T-cell (primary cell): ENCODE measurements around the gene MTERF1. TPM values are rescaled to one million over a fixed set of nuclear protein-coding genes. Genes with fewer than 3 reads are reported as not detected.

Experiments used
- ATAC-seq, 4 experiments: fragments of 200-7000 bp in 3 of 4; fragments of 150-1000 bp in 1 of 4; cut with Tn5 transposase; replicated peaks in 1 of 4; 1 replicate in 3 of 4; 2 replicates in 1 of 4; pipeline ENCODE4 v1.10.0; 2021; ENCODE audit warnings: moderate library complexity in 3 of 4, mild to moderate bottlenecking in 2 of 4, moderate number of reproducible peaks in 1 of 4
- CTCF ChIA-PET, 2 donors: fragments of 300-600 bp; sonication (Branson Sonifier 250); formaldehyde crosslinking; loops; one replicate each; lab custom pipeline; 2022; ENCODE audit warnings: antibody characterized with exemption in 2 of 2; lab: Charles Lee
- POLR2A ChIA-PET, 2 donors: fragments of 300-600 bp; sonication (Branson Sonifier 250); formaldehyde crosslinking; loops; one replicate each; lab custom pipeline; 2022; ENCODE audit warnings: antibody characterized with exemption in 2 of 2; lab: Charles Lee
- DNase-seq, 35 experiments: peaks; one replicate each; pipeline versions ENCODE4 v3.0.0 to v3.0.0-alpha.2; 2013 to 2023
- H3K27ac ChIP-seq: one replicate; pipeline ENCODE4 v1.5.1; 2013; ENCODE audit warnings: low read length
- H3K27me3 ChIP-seq, 2 experiments: replicated peaks in 1 of 2; 1 replicate in 1 of 2; 2 replicates in 1 of 2; pipeline versions ENCODE4 v1.6.1 to v1.7.0; 2013; ENCODE audit warnings: low read length in 1 of 2, mixed read lengths in 1 of 2; ENCODE audit not compliant: control insufficient read depth in 2 of 2, insufficient read depth in 2 of 2; ENCODE audit errors: extremely low read depth in 1 of 2
- H3K36me3 ChIP-seq, 2 donors: 1 replicate in 1 of 2; 2 replicates in 1 of 2; pipeline versions ENCODE4 v1.6.1 to v1.7.0; 2013; ENCODE audit warnings: low read length in 1 of 2; ENCODE audit not compliant: control insufficient read depth in 2 of 2, insufficient read depth in 1 of 2; ENCODE audit errors: extremely low read depth in 1 of 2
- H3K4me1 ChIP-seq, 2 experiments: 1 replicate in 1 of 2; 2 replicates in 1 of 2; pipeline versions ENCODE4 v1.6.1 to v1.7.0; 2013; ENCODE audit warnings: low read length in 2 of 2, mixed read lengths in 1 of 2; ENCODE audit not compliant: insufficient read depth in 2 of 2, control insufficient read depth in 1 of 2; ENCODE audit errors: extremely low read depth in 1 of 2
- H3K4me3 ChIP-seq, 2 donors: 1 replicate in 1 of 2; 2 replicates in 1 of 2; pipeline versions ENCODE4 v1.5.1 to v1.7.0; 2013; ENCODE audit warnings: mild to moderate bottlenecking in 2 of 2, low read length in 1 of 2, moderate library complexity in 1 of 2; ENCODE audit not compliant: control insufficient read depth in 1 of 2; ENCODE audit errors: extremely low read depth in 1 of 2
- H3K9me3 ChIP-seq: 2 replicates; pipeline ENCODE4 v1.7.0; 2013
- H3K27ac Mint-ChIP-seq, 2 donors: one replicate each; pipeline ENCODE4 v1.8.0; 2020 to 2021; ENCODE audit warnings: mild to moderate bottlenecking in 2 of 2, mixed read lengths in 2 of 2
- H3K27me3 Mint-ChIP-seq, 2 donors: one replicate each; pipeline ENCODE4 v1.8.0; 2021 to 2022; ENCODE audit warnings: mixed read lengths in 2 of 2
- H3K36me3 Mint-ChIP-seq: one replicate; pipeline ENCODE4 v1.8.0; 2021; ENCODE audit warnings: mixed read lengths
- H3K4me1 Mint-ChIP-seq, 3 donors: one replicate each; pipeline ENCODE4 v1.8.0; 2020 to 2022; ENCODE audit warnings: mixed read lengths in 3 of 3, mild to moderate bottlenecking in 1 of 3
- H3K4me3 Mint-ChIP-seq, 3 donors: one replicate each; pipeline ENCODE4 v1.8.0; 2020 to 2022; ENCODE audit warnings: mild to moderate bottlenecking in 3 of 3, mixed read lengths in 3 of 3, moderate library complexity in 3 of 3
- H3K9me3 Mint-ChIP-seq, 3 donors: one replicate each; pipeline ENCODE4 v1.8.0; 2020 to 2022; ENCODE audit warnings: mixed read lengths in 3 of 3
- WGBS: methylation state at CpG from one replicate; pipeline ENCODE4 v1.1.5; 2013; ENCODE audit warnings: missing lambda C conversion rate; ENCODE audit not compliant: insufficient coverage; 5-methylcytosine and 5-hydroxymethylcytosine counted together
- total RNA-seq, 35 experiments: library from RNA in 6 of 35; stranded (reverse) in 6 of 35; fragments of 120-200 nt in 1 of 35; gene quantifications; one replicate each; pipeline versions ENCODE4 v1.2.1 to v1.2.4 and lab custom pipeline; 2013 to 2026

MTERF1 gene
- total RNA-seq, 5 donors from 2014 or later (not counting 1 experiment from before 2014, with no cell fraction given): 14.8 to 27.1 (median 21.9) TPM

- Histone ChIP-seq H3K4me1 (no peaks in the 10 kb centered on the region), H3K4me3 (no peak overlapping the region), H3K27ac (no peak overlapping the region), H3K36me3 (no peaks in the 10 kb centered on the region), H3K27me3 (no peaks in the 10 kb centered on the region), H3K9me3 (no peaks in the 10 kb centered on the region)
- ATAC-seq (no peak), DNase-seq (no peak)
- no peaks in the 10 kb centered on the region for H3K4me1 Mint-ChIP-seq
- no peaks in the 10 kb centered on the region for H3K27me3 Mint-ChIP-seq
- WGBS: no CpG with 5 or more reads among the region's 2 CpGs
- ChIA-PET CTCF (no interaction called here), POLR2A (no interaction called here)
- no peak overlapping the region for H3K4me3 Mint-ChIP-seq
- peaks cover 0 to 6% (median 0%) of the 10 kb centered on the region in 3 donors for H3K9me3 Mint-ChIP-seq
- peaks cover 5% of the 10 kb centered on the region for H3K36me3 Mint-ChIP-seq
- H3K27ac Mint-ChIP-seq: no peak overlapping the region
These were observed 42.1 kb downstream of the MTERF1 start for GRCh38 chr7:91838439-91838838.

DNA sequence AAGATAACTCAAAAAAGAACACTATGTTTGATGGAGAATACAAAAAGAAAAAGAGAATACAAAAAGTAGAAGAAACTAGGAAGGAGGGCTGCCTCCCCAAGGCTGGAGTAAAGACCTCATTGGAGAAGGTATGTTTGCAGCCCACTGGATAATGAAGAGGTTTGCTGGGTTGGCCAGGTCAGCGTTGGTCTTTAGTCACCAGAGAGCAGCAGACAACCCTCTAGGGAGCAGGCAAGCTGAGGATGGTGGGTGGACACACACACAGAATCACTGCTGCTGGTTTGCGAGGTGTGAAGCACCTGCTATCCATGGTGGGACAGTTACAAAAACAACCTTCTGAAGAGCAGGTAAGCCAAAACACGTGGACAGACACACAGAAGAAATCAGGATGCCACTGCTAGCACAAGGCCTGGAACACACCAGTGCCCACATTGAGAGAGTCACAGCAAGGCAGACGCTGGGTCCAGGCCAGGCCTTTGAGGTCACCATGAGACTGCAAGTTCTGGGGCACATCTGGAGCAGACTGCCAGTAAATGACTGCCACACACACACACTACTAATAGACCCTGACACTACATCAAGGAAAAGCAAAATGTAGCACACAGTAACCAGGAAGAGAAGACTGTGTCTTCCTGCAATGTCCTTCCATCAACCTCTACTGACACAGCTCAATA, 43.0 kb downstream of the MTERF1 start:
- H3K27me3 Mint-ChIP-seq: no peaks in the 10 kb centered on the region
- POLR2A ChIA-PET: no interaction called here
- no peak overlapping the region for H3K27ac Mint-ChIP-seq
- DNase-seq: no peak
- H3K4me3 ChIP-seq: no peak overlapping the region
- ATAC-seq: no peak
- no peaks in the 10 kb centered on the region for H3K27me3 ChIP-seq
- CTCF ChIA-PET: no interaction called here
- H3K36me3 Mint-ChIP-seq: peaks cover 5% of the 10 kb centered on the region
- no peaks in the 10 kb centered on the region for H3K36me3 ChIP-seq
- peaks cover 0 to 6% (median 0%) of the 10 kb centered on the region in 3 donors for H3K9me3 Mint-ChIP-seq
- no peaks in the 10 kb centered on the region for H3K9me3 ChIP-seq
- H3K4me3 Mint-ChIP-seq: no peak overlapping the region
- no peak overlapping the region for H3K27ac ChIP-seq
- 73% methylated on average over 4 of the region's 4 CpGs for WGBS
- H3K4me1 Mint-ChIP-seq: no peaks in the 10 kb centered on the region
- H3K4me1 ChIP-seq: no peaks in the 10 kb centered on the region

GRCh38 chr7:91835826-91836368, 44.6 kb downstream of the MTERF1 start:
- DNase-seq: no peak
- Mint-ChIP-seq H3K27ac (no peak overlapping the region), H3K9me3 (no peaks in the 10 kb centered on the region), H3K36me3 (no peaks in the 10 kb centered on the region), H3K4me1 (no peaks in the 10 kb centered on the region), H3K27me3 (no peaks in the 10 kb centered on the region), H3K4me3 (no peak overlapping the region)
- H3K27ac ChIP-seq: no peak overlapping the region
- no peaks in the 10 kb centered on the region for H3K4me1 ChIP-seq
- no peak overlapping the region for H3K4me3 ChIP-seq
- WGBS: 83% methylated on average over 1 of the region's 2 CpGs
- no peak for ATAC-seq
- no peaks in the 10 kb centered on the region for H3K27me3 ChIP-seq
- ChIA-PET CTCF (no interaction called here), POLR2A (no interaction called here)
- no peaks in the 10 kb centered on the region for H3K9me3 ChIP-seq
- no peaks in the 10 kb centered on the region for H3K36me3 ChIP-seq

GRCh38 chr7:91835091-91835825, 45.2 kb downstream of the MTERF1 start:
- H3K4me1 ChIP-seq: no peaks in the 10 kb centered on the region
- no peak overlapping the region for H3K4me3 ChIP-seq
- Mint-ChIP-seq H3K9me3 (no peaks in the 10 kb centered on the region), H3K27ac (no peak overlapping the region), H3K4me1 (no peaks in the 10 kb centered on the region), H3K4me3 (no peak overlapping the region), H3K27me3 (no peaks in the 10 kb centered on the region), H3K36me3 (no peaks in the 10 kb centered on the region)
- DNase-seq (no peak), ATAC-seq (no peak)
- no CpG with 5 or more reads among the region's 2 CpGs for WGBS
- no peak overlapping the region for H3K27ac ChIP-seq
- no peaks in the 10 kb centered on the region for H3K9me3 ChIP-seq
- ChIA-PET POLR2A (no interaction called here), CTCF (no interaction called here)
- no peaks in the 10 kb centered on the region for H3K36me3 ChIP-seq
- no peaks in the 10 kb centered on the region for H3K27me3 ChIP-seq

DNA sequence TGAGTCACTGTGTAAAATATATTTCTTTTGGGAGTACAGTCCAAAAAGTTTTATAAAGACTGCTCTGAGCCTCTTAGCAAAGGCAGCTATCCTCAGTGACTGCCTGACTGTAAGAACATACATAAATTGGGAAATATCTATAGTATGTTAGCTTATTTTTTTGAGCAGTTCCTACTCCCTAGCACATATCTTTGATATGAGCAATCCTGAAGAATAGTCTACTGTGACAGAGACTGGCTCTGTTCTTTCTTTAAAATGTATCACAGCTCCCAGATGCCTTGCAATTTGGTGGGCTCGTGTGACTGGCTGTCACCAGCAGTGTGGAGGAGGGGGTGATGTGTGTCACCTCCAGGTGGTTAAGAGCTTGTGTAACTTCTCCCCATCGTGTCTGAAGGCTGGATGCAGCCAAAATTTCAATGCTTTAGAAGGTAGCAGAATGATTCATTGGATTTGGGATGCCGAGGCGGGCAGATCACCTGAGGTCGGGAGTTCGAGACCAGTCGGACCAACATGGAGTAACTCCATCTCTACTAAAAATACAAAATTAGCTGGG, 47.9 kb downstream of the MTERF1 start:
- Mint-ChIP-seq H3K27ac (no peak overlapping the region), H3K4me1 (peaks cover 0 to 2% (median 0%) of the 10 kb centered on the region in 3 donors), H3K9me3 (no peaks in the 10 kb centered on the region), H3K36me3 (no peaks in the 10 kb centered on the region), H3K27me3 (peaks cover 0 to 2% of the 10 kb centered on the region in 2 donors), H3K4me3 (no peak overlapping the region)
- ATAC-seq: no peak
- H3K4me1 ChIP-seq: no peaks in the 10 kb centered on the region
- H3K9me3 ChIP-seq: no peaks in the 10 kb centered on the region
- no peak overlapping the region for H3K27ac ChIP-seq
- CTCF ChIA-PET: interaction anchor here in 1 of 2 donors (0.6 to 0.7 kb wide), 2 partner anchors 615 to 624 kb away, joined by 3 to 8 read pairs; partner anchors contain the start of gene GATAD1
- POLR2A ChIA-PET: no interaction called here
- no peak overlapping the region for H3K4me3 ChIP-seq
- no peaks in the 10 kb centered on the region for H3K27me3 ChIP-seq
- no peaks in the 10 kb centered on the region for H3K36me3 ChIP-seq
- 80% methylated on average over 1 of the region's 7 CpGs for WGBS
- DNase-seq: no peak

DNA sequence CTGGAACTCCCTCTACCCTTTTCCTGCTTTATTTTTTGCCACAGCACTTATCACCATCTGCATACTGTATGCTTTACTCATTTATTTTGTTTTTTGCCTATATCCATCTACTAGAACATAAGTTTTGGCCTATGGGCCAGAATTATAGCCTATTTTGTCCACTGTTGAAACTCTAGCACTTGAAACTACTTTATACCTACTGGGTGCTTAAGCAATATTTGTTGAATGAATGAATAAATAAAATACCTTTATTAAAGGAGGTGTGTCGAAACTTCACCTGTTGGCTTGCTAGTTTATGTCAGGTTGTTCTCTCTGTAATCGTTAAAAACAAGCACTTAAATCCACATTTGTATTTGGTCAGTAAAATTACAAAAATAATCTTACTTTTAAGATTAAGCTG, 53.3 kb downstream of the MTERF1 start:
- WGBS: no CpG with 5 or more reads among the region's 2 CpGs
- Histone ChIP-seq H3K36me3 (peaks cover 0 to 2% of the 10 kb centered on the region in 2 donors), H3K27me3 (no peaks in the 10 kb centered on the region), H3K9me3 (no peaks in the 10 kb centered on the region), H3K4me3 (no peak overlapping the region), H3K27ac (no peak overlapping the region), H3K4me1 (no peaks in the 10 kb centered on the region)
- DNase-seq: no peak
- H3K4me3 Mint-ChIP-seq: no peak overlapping the region
- H3K9me3 Mint-ChIP-seq: peaks cover 5 to 18% (median 14%) of the 10 kb centered on the region in 3 donors
- no peak for ATAC-seq
- H3K36me3 Mint-ChIP-seq: peaks cover 33% of the 10 kb centered on the region
- peaks cover 0 to 2% of the 10 kb centered on the region in 2 donors for H3K27me3 Mint-ChIP-seq
- H3K27ac Mint-ChIP-seq: no peak overlapping the region
- CTCF ChIA-PET: interaction anchor here in 1 of 2 donors (1.2 kb wide), 1 partner anchor 85 kb away, joined by 5 read pairs; no protein-coding TSS in a partner anchor
- peaks cover 0 to 2% (median 0%) of the 10 kb centered on the region in 3 donors for H3K4me1 Mint-ChIP-seq
- POLR2A ChIA-PET: no interaction called here
